Testis (tissue), 3 donors: ENCODE results near the gene GRPR. TPM values are rescaled to one million over a fixed set of nuclear protein-coding genes. Genes with fewer than 3 reads are reported as not detected.

Source experiments
- DNase-seq: peaks from one replicate; pipeline ENCODE4 v3.0.0-alpha.2; 2019
- H3K27ac ChIP-seq, 2 donors: fragments of 200-600 bp; sonication (generic); one replicate each; pipeline ENCODE4 v1.5.1; 2019
- H3K27me3 ChIP-seq: fragments of 200-600 bp; sonication (generic); one replicate; pipeline ENCODE4 v1.5.1; 2019
- H3K36me3 ChIP-seq: fragments of 200-600 bp; sonication (generic); one replicate; pipeline ENCODE4 v1.5.1; 2017; ENCODE audit warnings: low read depth; ENCODE audit errors: missing control alignments
- H3K4me1 ChIP-seq: fragments of 200-600 bp; sonication (generic); one replicate; pipeline ENCODE4 v1.5.1; 2019
- H3K4me3 ChIP-seq, 2 donors: fragments of 200-600 bp; sonication (generic); one replicate each; pipeline ENCODE4 v1.5.1; 2017 to 2019
- H3K9me3 ChIP-seq: fragments of 200-600 bp; sonication (generic); one replicate; pipeline ENCODE4 v1.5.1; 2017
- POLR2A ChIP-seq: fragments of 450-650 bp; IDR thresholded peaks from one replicate; pipeline ENCODE4 v1.6.1; 2017; ENCODE audit warnings: antibody characterized with exemption, mild to moderate bottlenecking, moderate library complexity
- WGBS, 2 donors: methylation state at CpG; one replicate each; pipeline ENCODE4 v1.1.5; 2018; 5-methylcytosine and 5-hydroxymethylcytosine counted together
- intact Hi-C: fragments of 100-400 bp; cut with DNase I; formaldehyde crosslinking; loops from one replicate; pipeline ENCODE4 v1.15.1; 2023; ENCODE audit warnings: low total_unique reads
- polyA plus RNA-seq: library from polyadenylated mRNA; stranded (reverse); fragments of 350-450 nt; fragmentation: Illumina TruSeq; extraction: RNeasy Lipid Tissue Mini Kit (QIAGEN cat#74804); gene quantifications from one replicate; pipeline ENCODE4 v1.2.3, GENCODE V29; 2014; ENCODE audit warnings: low read depth, low replicate concordance; ENCODE audit not compliant: insufficient read depth
- total RNA-seq, 2 donors: library from RNA; depleted of rRNA; stranded (reverse); fragments of >200 nt; gene quantifications; one replicate each; pipeline ENCODE4 v1.2.3, GENCODE V29; 2016
- TF ChIP-seq, protein P1 (sequence below), 3 experiments: fragments of 450-650 bp in 2 of 3; fragments of 200-600 bp in 1 of 3; sonication (generic) in 1 of 3; IDR thresholded peaks; one replicate each; pipeline ENCODE4 v1.5.1; 2016 to 2019; ENCODE audit warnings: antibody characterized with exemption in 3 of 3, mild to moderate bottlenecking in 2 of 3, moderate library complexity in 1 of 3

The GRPR gene
- total and polyA plus RNA-seq, 3 donors from 2014 or later, result 0.12 to 0.21 TPM; not detected in 1

DNA sequence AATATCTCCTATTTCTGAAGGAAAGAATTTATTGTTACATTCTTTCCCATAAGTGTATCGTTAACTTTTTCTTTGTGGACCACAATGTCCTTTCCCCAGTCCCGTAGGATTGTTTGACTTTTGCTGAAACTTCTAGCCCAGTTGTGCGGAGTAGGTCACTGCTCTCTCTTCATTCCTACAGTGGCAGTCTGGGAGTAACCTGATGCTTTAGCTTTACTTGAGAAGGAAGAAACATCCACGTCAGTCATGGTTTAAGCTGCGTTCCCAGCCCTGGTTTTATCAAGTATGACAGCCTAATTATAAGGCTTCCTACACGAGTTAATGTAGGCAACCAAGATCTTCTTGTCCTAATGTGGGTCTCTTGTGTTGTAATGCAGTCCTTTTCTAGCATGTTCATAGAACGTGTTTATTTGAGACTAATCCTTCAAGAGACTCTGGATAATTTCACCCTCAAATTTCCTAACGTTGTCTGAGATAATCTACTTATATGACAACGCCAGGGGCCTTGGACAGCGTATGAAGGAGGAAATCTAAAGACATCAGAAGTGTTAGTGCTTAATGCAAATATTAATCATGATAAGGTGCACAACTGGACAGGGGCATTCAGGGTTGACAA, 40.8 kb upstream of the GRPR start:
- WGBS, 2 donors, result 60 to 62% methylated on average over 9 to 10 of the region's 10 CpGs
- no peaks in the 10 kb centered on the region for H3K4me1 ChIP-seq

DNA sequence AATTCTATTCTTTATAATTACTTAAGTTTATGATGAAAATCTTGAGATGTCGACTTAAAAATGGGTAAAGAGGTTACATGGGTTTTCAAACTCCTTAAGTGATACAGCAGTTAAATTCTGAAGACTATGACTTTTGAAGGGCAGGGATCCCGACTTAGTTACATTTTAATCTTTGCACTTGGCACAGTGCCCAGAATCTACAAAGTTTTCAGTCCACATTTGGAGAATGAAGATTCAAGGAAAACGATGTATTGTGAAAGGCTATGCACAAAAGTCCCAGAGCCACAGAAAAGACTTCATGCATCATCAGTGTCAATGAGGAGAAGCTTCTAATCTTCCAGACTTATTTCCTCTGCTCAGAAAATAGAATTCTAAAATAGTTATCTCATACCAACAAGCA, 36.3 kb upstream of the GRPR start:
- TF ChIP-seq, protein P1, sequence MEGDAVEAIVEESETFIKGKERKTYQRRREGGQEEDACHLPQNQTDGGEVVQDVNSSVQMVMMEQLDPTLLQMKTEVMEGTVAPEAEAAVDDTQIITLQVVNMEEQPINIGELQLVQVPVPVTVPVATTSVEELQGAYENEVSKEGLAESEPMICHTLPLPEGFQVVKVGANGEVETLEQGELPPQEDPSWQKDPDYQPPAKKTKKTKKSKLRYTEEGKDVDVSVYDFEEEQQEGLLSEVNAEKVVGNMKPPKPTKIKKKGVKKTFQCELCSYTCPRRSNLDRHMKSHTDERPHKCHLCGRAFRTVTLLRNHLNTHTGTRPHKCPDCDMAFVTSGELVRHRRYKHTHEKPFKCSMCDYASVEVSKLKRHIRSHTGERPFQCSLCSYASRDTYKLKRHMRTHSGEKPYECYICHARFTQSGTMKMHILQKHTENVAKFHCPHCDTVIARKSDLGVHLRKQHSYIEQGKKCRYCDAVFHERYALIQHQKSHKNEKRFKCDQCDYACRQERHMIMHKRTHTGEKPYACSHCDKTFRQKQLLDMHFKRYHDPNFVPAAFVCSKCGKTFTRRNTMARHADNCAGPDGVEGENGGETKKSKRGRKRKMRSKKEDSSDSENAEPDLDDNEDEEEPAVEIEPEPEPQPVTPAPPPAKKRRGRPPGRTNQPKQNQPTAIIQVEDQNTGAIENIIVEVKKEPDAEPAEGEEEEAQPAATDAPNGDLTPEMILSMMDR (IDR thresholded peaks at IDR 0.05), result no peak
- TF ChIP-seq POLR2A, result no peak
- H3K9me3 ChIP-seq, result no peaks in the 10 kb centered on the region
- intact Hi-C loops, result no loop called here
- H3K27ac ChIP-seq, result no peak overlapping the region
- H3K36me3 ChIP-seq, result no peaks in the 10 kb centered on the region
- no peaks in the 10 kb centered on the region for H3K4me1 ChIP-seq
- no peaks in the 10 kb centered on the region for H3K27me3 ChIP-seq
- no peak overlapping the region for H3K4me3 ChIP-seq
- DNase-seq, result peak; percentile 44
- WGBS, 2 donors, result 8 to 20% methylated on average over 3 of the region's 3 CpGs

More for the DNA sequence above, 40.8 kb upstream of the GRPR start:
- TF ChIP-seq, protein P1 (IDR thresholded peaks at IDR 0.05), result no peak
- no peak for TF ChIP-seq POLR2A
- intact Hi-C loops, result no loop called here
- no peak for DNase-seq
- no peak overlapping the region for H3K4me3 ChIP-seq
- H3K36me3 ChIP-seq, result no peaks in the 10 kb centered on the region
- no peaks in the 10 kb centered on the region for H3K9me3 ChIP-seq
- no peaks in the 10 kb centered on the region for H3K27me3 ChIP-seq
- H3K27ac ChIP-seq, result no peak overlapping the region

DNA sequence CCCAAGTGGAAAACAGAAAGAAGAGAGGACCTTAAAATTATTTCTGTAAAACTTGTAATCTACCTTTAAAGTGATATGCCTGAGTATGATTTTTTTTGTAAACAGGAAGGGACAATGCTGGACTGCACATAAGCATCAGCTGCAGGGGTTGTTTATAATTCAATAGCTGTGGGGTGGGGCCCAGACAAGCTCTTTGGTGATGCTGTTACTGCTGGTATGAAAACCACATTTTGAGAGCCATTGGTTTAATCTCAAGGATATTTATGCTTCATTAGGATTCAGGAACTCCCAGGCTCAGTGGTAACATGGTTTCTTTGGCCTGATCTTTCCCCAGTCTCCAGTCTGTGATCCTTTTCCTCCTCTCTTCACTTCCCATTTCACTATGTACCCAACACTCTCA, 34.3 kb upstream of the GRPR start:
- intact Hi-C loops, result no loop called here
- no peaks in the 10 kb centered on the region for H3K27me3 ChIP-seq
- no peak overlapping the region for H3K4me3 ChIP-seq
- no peaks in the 10 kb centered on the region for H3K9me3 ChIP-seq
- no peaks in the 10 kb centered on the region for H3K36me3 ChIP-seq
- no peaks in the 10 kb centered on the region for H3K4me1 ChIP-seq
- TF ChIP-seq, protein P1 (IDR thresholded peaks at IDR 0.05), result no peak
- no peak for TF ChIP-seq POLR2A
- DNase-seq, result no peak
- H3K27ac ChIP-seq, result no peak overlapping the region

DNA sequence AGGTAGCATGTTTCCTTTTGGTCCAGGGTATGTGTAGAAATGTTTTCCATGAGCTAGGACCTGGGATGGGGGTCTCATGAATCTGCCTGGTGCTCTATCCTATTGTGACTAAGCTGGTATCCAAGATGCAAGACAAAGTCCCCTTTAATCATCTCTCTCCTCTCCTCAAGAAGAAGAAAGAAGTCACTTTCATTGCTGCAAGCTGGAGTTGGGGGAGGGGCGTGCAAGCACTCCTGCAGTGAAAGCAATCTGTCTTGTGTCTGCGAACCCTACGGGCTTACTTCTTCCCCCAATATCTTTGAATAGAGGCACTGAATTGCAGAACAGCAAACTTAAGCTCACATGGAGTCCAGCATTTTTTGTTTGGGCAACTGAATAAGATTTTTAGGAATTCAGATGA, 27.2 kb upstream of the GRPR start:
- 76 to 80% methylated on average over 1 to 3 of the region's 3 CpGs for WGBS, 2 donors

More for the DNA sequence above, 27.2 kb upstream of the GRPR start:
- no peak for TF ChIP-seq POLR2A
- TF ChIP-seq, protein P1 (IDR thresholded peaks at IDR 0.05), result no peak
- H3K9me3 ChIP-seq, result no peaks in the 10 kb centered on the region
- DNase-seq, result no peak
- no peaks in the 10 kb centered on the region for H3K36me3 ChIP-seq
- H3K4me1 ChIP-seq, result no peaks in the 10 kb centered on the region
- no peaks in the 10 kb centered on the region for H3K27me3 ChIP-seq
- intact Hi-C loops, result no loop called here
- no peak overlapping the region for H3K4me3 ChIP-seq
- no peak overlapping the region for H3K27ac ChIP-seq
